ENCODE measurements around the gene TBC1D8.

Gene TBC1D8

DNA sequence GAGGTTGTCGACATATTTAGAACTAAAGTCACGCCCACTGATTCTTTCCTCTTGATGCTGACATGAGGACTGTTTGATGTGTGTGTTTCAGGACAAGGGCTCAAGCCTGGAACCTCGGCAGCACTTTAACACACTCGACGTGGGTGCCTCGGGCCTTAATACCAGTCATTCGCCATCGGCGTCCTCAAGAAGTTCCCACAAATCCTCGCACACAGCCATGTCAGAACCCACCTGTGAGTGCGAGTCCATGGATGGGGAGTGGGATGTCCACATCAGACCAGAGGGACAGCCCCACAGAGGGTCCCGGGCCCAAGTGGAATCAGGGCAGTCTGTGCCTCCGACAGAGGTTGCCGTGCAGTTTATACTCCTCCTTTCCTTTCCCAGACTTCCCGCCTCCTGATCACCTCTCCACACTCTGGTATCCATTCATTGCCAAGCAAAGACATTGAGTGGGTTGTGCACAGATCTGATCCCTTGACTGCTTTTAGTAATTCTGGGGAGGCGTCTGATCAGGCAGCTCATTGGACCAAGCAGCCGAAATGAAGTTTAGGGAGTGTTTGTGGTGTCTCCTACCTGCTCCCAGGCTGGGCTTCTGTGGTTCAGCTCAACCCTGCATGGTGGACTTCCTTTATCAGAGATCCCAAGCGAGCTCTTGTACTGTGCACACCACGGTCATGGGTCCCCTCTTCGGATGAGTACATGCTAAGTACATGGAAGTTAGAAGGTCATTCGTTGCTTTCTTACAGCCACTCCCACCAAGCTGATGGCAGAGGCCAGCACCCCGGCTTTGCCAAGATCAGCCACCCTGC lies 176.3 kb downstream of the TBC1D8 start:
- Histone ChIP-seq H3K4me3 (ENCODE audit: low read length in 2 of 2) (no peak overlapping the region), H3K9ac (ENCODE audit: low read depth in 1 of 2, low read length in 2 of 2) (no peak overlapping the region), H3K27ac (ENCODE audit: low read depth in 2 of 2, low read length in 2 of 2) (no peak overlapping the region), H3K4me1 (ENCODE audit: control insufficient read depth in 2 of 2, insufficient read depth in 2 of 2, low read length in 2 of 2) (peaks cover 0 to 2% of the 10 kb centered on the region in 2 donors), H3K9me3 (ENCODE audit: control insufficient read depth in 2 of 2, low read length in 2 of 2) (no peaks in the 10 kb centered on the region), H3K36me3 (ENCODE audit: control insufficient read depth in 2 of 2, insufficient read depth in 2 of 2, low read length in 2 of 2) (peaks cover 21 to 33% of the 10 kb centered on the region in 2 donors), H3K27me3 (ENCODE audit: control insufficient read depth in 2 of 2, insufficient read depth in 2 of 2, low read length in 2 of 2) (no peaks in the 10 kb centered on the region)

DNA sequence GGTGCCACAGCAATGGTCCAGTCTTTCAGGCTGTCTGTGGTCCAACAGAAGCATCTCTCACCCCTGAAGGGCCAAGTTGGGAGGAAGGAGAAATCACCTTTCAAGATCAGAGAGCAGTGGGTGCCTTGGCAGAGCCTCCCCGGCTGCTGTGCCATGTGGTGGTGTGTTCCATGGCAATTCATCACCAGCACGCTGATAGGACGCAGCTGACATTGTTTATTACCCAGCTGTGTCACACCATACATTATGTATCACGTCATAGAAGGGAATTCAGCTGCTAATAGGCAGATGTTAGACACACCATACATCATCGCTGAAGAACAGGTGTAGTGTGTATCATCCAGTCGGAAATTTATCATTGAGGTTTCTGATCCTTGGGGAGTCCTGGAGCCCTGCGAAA lies 178.7 kb downstream of the TBC1D8 start:
- Histone ChIP-seq H3K36me3 (ENCODE audit: control insufficient read depth in 2 of 2, insufficient read depth in 2 of 2, low read length in 2 of 2) (peaks cover 25 to 27% of the 10 kb centered on the region in 2 donors), H3K9ac (ENCODE audit: low read depth in 1 of 2, low read length in 2 of 2) (no peak overlapping the region), H3K4me3 (ENCODE audit: low read length in 2 of 2) (no peak overlapping the region), H3K27ac (ENCODE audit: low read depth in 2 of 2, low read length in 2 of 2) (no peak overlapping the region), H3K27me3 (ENCODE audit: control insufficient read depth in 2 of 2, insufficient read depth in 2 of 2, low read length in 2 of 2) (no peaks in the 10 kb centered on the region), H3K4me1 (ENCODE audit: control insufficient read depth in 2 of 2, insufficient read depth in 2 of 2, low read length in 2 of 2) (peaks cover 0 to 2% of the 10 kb centered on the region in 2 donors), H3K9me3 (ENCODE audit: control insufficient read depth in 2 of 2, low read length in 2 of 2) (no peaks in the 10 kb centered on the region)

DNA sequence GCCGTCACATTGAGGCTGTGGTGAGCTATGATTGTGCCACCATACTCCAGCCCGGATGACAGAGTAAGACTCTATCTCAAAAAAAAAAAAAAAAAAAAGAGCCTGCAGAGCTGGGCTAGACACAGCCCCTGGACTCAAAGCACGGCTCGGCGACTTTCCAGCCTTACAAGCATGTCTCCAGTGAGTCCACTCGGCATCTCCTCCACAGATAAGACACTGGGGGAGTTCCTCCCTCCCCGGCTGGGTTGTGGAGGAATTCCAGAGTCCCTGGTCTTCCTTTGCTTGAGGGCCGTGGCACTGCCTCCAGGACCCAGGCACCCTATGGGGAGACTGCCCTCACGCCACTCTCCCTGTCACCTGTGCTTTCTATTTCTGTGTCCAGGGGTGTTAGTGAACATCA lies 180.0 kb downstream of the TBC1D8 start:
- Histone ChIP-seq H3K4me3 (ENCODE audit: low read length in 2 of 2) (no peak overlapping the region), H3K27ac (ENCODE audit: low read depth in 2 of 2, low read length in 2 of 2) (no peak overlapping the region), H3K9me3 (ENCODE audit: control insufficient read depth in 2 of 2, low read length in 2 of 2) (no peaks in the 10 kb centered on the region), H3K36me3 (ENCODE audit: control insufficient read depth in 2 of 2, insufficient read depth in 2 of 2, low read length in 2 of 2) (peaks cover 22 to 24% of the 10 kb centered on the region in 2 donors), H3K27me3 (ENCODE audit: control insufficient read depth in 2 of 2, insufficient read depth in 2 of 2, low read length in 2 of 2) (no peaks in the 10 kb centered on the region), H3K4me1 (ENCODE audit: control insufficient read depth in 2 of 2, insufficient read depth in 2 of 2, low read length in 2 of 2) (no peaks in the 10 kb centered on the region), H3K9ac (ENCODE audit: low read depth in 1 of 2, low read length in 2 of 2) (no peak overlapping the region)

DNA sequence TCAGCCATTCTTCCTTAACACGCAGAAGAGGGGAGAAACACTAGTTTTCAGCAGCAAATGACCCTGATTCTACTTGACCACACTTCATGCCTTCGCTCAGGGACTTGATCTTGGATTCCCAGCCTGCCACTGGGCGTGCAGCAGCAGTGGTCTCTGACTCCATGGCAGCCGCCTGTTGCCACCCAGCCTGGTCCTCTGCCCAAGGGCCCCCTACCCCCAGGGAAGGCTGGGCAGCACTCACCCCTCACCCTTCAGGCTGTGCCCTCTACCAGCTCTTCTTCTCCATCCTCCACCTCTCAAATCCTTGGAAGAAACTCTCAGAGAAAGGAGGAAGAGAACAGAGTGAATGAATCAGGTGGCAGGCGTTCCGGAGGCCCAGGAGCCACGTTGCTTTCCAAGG lies 181.2 kb downstream of the TBC1D8 start:
- Histone ChIP-seq H3K4me1 (ENCODE audit: control insufficient read depth in 2 of 2, insufficient read depth in 2 of 2, low read length in 2 of 2) (no peaks in the 10 kb centered on the region), H3K9me3 (ENCODE audit: control insufficient read depth in 2 of 2, low read length in 2 of 2) (no peaks in the 10 kb centered on the region), H3K9ac (ENCODE audit: low read depth in 1 of 2, low read length in 2 of 2) (no peak overlapping the region), H3K27ac (ENCODE audit: low read depth in 2 of 2, low read length in 2 of 2) (no peak overlapping the region), H3K36me3 (ENCODE audit: control insufficient read depth in 2 of 2, insufficient read depth in 2 of 2, low read length in 2 of 2) (peaks cover 15% of the 10 kb centered on the region in 2 donors), H3K27me3 (ENCODE audit: control insufficient read depth in 2 of 2, insufficient read depth in 2 of 2, low read length in 2 of 2) (no peaks in the 10 kb centered on the region), H3K4me3 (ENCODE audit: low read length in 2 of 2) (no peak overlapping the region)

DNA sequence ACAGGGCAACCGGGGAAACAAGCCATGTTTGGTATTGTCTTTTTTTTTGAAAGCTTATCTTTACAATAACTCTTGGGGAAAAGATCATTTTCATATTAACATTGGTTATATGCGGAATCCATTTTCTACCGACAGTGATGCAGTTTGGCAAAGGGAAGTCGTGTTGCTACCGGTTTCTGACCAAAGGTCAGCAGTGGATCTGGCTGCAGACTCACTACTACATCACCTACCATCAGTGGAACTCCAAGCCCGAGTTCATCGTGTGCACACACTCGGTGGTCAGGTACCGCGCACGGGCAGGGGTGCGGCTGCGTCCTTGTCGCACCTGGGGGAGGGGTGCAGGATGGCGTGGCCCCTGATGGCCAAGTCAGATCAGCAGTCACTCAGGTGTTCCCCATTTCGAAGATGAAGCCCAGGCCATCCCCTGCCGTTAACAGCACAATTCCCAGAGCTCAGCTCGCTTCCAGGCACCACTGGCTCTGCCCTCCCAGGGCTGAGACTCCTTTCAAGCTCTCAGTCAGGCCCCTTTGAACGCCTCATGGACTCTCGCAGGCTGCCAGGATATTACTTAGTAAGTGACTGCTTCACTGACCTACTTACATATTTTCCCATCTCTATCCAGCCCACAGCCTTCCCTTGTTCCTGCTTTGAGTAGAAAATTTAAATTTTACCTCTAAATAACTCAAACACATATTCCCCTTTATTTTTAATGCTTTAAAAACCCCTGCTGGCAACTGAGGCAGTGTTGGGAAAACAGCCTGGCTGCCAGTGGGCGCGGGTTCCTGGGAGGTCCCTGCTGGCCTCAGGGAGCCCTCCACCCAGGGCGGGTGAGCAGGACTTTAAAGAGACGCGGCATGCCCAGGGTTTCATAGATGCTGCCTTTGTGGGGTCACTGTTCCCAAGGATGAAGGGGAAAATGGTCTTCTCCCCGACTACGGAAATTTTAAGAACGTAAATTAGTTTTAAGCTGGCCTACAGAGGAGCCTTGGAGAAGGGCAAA lies 182.7 kb downstream of the TBC1D8 start:
- H3K9me3 ChIP-seq (ENCODE audit: control insufficient read depth in 2 of 2, low read length in 2 of 2): no peaks in the 10 kb centered on the region
- no peak overlapping the region for H3K27ac ChIP-seq (ENCODE audit: low read depth in 2 of 2, low read length in 2 of 2)
- no peaks in the 10 kb centered on the region for H3K4me1 ChIP-seq (ENCODE audit: control insufficient read depth in 2 of 2, insufficient read depth in 2 of 2, low read length in 2 of 2)
- H3K36me3 ChIP-seq (ENCODE audit: control insufficient read depth in 2 of 2, insufficient read depth in 2 of 2, low read length in 2 of 2): peaks cover 9 to 10% of the 10 kb centered on the region in 2 donors
- H3K27me3 ChIP-seq (ENCODE audit: control insufficient read depth in 2 of 2, insufficient read depth in 2 of 2, low read length in 2 of 2): no peaks in the 10 kb centered on the region
- no peak overlapping the region for H3K4me3 ChIP-seq (ENCODE audit: low read length in 2 of 2)
- no peak overlapping the region for H3K9ac ChIP-seq (ENCODE audit: low read depth in 1 of 2, low read length in 2 of 2)

DNA sequence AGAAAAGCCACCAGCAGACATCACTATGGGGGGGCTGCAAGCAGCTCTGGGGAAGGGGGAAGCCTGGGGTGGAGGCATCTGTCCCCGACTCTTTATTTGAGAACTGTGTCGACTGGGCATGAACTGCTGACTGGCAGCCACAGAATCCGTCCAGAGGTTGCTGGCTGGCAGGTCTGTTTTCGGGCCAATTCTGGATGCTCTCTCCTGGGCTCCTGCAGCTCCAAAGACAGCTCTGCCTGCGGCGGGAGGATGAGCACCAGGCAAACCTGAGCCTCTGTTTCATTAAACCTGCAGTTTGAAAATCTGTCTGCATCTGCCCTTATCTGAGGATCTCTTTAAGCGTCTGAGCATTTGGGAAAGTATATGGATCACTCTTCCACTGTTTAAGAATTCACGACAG lies 183.5 kb downstream of the TBC1D8 start:
- Histone ChIP-seq H3K4me1 (ENCODE audit: control insufficient read depth in 2 of 2, insufficient read depth in 2 of 2, low read length in 2 of 2) (no peaks in the 10 kb centered on the region), H3K36me3 (ENCODE audit: control insufficient read depth in 2 of 2, insufficient read depth in 2 of 2, low read length in 2 of 2) (peaks cover 9 to 10% of the 10 kb centered on the region in 2 donors)

DNA sequence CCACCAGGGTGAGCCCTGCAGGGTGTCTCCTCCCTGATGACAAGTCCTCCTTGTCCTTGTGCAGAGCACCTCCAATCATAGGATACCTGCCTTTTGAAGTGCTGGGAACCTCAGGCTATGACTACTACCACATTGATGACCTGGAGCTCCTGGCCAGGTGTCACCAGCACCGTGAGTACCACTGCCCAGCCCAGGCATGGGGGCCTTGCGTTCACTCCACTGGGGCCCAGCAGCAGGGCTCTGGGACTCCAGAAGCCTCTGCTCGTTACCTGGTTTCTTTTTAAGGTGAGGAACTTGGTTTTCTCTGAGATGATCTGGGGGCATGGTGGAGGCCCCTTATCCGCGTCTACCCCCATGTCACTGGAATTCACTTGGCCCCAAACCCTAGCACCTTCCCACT lies 185.6 kb downstream of the TBC1D8 start:
- H3K27ac ChIP-seq (ENCODE audit: low read depth in 2 of 2, low read length in 2 of 2): no peak overlapping the region
- no peak overlapping the region for H3K9ac ChIP-seq (ENCODE audit: low read depth in 1 of 2, low read length in 2 of 2)
- peaks cover 5 to 9% of the 10 kb centered on the region in 2 donors for H3K36me3 ChIP-seq (ENCODE audit: control insufficient read depth in 2 of 2, insufficient read depth in 2 of 2, low read length in 2 of 2)
- no peak overlapping the region for H3K4me3 ChIP-seq (ENCODE audit: low read length in 2 of 2)
- no peaks in the 10 kb centered on the region for H3K9me3 ChIP-seq (ENCODE audit: control insufficient read depth in 2 of 2, low read length in 2 of 2)
- no peaks in the 10 kb centered on the region for H3K27me3 ChIP-seq (ENCODE audit: control insufficient read depth in 2 of 2, insufficient read depth in 2 of 2, low read length in 2 of 2)
- no peaks in the 10 kb centered on the region for H3K4me1 ChIP-seq (ENCODE audit: control insufficient read depth in 2 of 2, insufficient read depth in 2 of 2, low read length in 2 of 2)

More for the DNA sequence above, 183.5 kb downstream of the TBC1D8 start:
- no peak overlapping the region for H3K4me3 ChIP-seq (ENCODE audit: low read length in 2 of 2)
- no peak overlapping the region for H3K9ac ChIP-seq (ENCODE audit: low read depth in 1 of 2, low read length in 2 of 2)
- no peak overlapping the region for H3K27ac ChIP-seq (ENCODE audit: low read depth in 2 of 2, low read length in 2 of 2)
- no peaks in the 10 kb centered on the region for H3K9me3 ChIP-seq (ENCODE audit: control insufficient read depth in 2 of 2, low read length in 2 of 2)
- no peaks in the 10 kb centered on the region for H3K27me3 ChIP-seq (ENCODE audit: control insufficient read depth in 2 of 2, insufficient read depth in 2 of 2, low read length in 2 of 2)

DNA sequence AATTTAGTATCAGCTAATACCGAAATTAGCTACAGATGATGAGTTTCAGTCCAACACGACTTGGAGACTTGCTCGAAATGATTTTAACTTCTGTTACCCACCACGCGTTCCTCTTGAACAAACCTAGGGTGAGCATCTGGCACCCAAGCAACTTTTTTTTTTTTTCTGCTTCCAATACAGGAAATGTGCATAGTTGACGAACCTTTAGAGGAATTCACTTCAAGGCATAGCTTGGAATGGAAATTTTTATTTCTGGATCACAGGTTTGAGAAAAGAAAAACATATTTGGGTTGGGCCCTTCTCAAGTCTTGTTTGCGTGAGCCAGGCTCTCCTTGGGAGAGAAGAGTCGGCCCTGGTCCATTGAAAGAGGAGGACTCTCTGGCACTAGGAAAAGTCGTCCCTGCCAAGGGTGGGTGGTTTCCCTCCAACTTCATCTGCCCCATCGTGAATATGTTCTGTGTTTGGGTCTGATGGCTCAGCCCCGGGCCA lies 186.5 kb downstream of the TBC1D8 start:
- Histone ChIP-seq H3K9ac (ENCODE audit: low read depth in 1 of 2, low read length in 2 of 2) (no peak overlapping the region), H3K4me3 (ENCODE audit: low read length in 2 of 2) (no peak overlapping the region), H3K27me3 (ENCODE audit: control insufficient read depth in 2 of 2, insufficient read depth in 2 of 2, low read length in 2 of 2) (no peaks in the 10 kb centered on the region), H3K9me3 (ENCODE audit: control insufficient read depth in 2 of 2, low read length in 2 of 2) (no peaks in the 10 kb centered on the region), H3K4me1 (ENCODE audit: control insufficient read depth in 2 of 2, insufficient read depth in 2 of 2, low read length in 2 of 2) (no peaks in the 10 kb centered on the region), H3K27ac (ENCODE audit: low read depth in 2 of 2, low read length in 2 of 2) (no peak overlapping the region), H3K36me3 (ENCODE audit: control insufficient read depth in 2 of 2, insufficient read depth in 2 of 2, low read length in 2 of 2) (peaks cover 2 to 5% of the 10 kb centered on the region in 2 donors)

DNA sequence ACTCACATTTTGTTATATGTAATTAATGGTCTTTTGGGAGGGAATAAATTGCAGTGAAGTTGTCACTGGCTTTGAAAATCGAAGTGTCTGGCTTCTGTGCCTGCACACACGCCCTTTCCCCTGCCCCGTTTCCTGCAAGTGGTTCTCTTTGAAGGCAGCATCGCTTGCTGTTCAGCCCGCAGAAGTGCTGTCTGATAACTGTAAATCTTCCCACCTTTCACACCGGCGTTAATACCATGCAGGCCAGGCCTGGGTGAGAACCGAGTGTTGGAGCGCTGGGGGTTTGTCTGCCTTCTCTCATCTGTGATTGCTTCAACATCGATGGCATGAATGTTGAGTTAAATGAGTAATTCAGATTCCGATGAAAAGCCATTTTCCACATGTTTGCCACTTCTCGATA lies 187.0 kb downstream of the TBC1D8 start:
- no peak overlapping the region for H3K4me3 ChIP-seq (ENCODE audit: low read length in 2 of 2)
- peaks cover 0 to 5% of the 10 kb centered on the region in 2 donors for H3K36me3 ChIP-seq (ENCODE audit: control insufficient read depth in 2 of 2, insufficient read depth in 2 of 2, low read length in 2 of 2)
- no peaks in the 10 kb centered on the region for H3K27me3 ChIP-seq (ENCODE audit: control insufficient read depth in 2 of 2, insufficient read depth in 2 of 2, low read length in 2 of 2)
- no peaks in the 10 kb centered on the region for H3K4me1 ChIP-seq (ENCODE audit: control insufficient read depth in 2 of 2, insufficient read depth in 2 of 2, low read length in 2 of 2)
- no peak overlapping the region for H3K27ac ChIP-seq (ENCODE audit: low read depth in 2 of 2, low read length in 2 of 2)
- no peaks in the 10 kb centered on the region for H3K9me3 ChIP-seq (ENCODE audit: control insufficient read depth in 2 of 2, low read length in 2 of 2)
- no peak overlapping the region for H3K9ac ChIP-seq (ENCODE audit: low read depth in 1 of 2, low read length in 2 of 2)

DNA sequence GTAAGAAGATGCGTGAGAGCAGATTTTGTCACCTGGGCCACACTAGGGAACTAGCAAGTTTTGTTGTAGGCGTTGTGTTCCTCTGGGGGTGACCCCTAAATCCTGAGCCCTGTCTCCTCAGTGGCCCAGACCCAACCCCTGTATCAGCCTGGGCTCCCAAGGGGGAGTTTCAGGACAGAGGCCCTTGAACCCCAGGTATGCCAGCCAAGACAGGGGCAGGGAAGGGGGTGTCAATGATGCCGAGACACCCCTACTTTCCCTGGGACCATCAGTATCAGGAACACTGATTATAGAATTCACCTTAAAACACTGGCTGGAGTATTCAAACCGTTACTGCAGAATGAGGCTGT lies 188.2 kb downstream of the TBC1D8 start:
- Histone ChIP-seq H3K36me3 (ENCODE audit: control insufficient read depth in 2 of 2, insufficient read depth in 2 of 2, low read length in 2 of 2) (peaks cover 0 to 1% of the 10 kb centered on the region in 2 donors), H3K9me3 (ENCODE audit: control insufficient read depth in 2 of 2, low read length in 2 of 2) (no peaks in the 10 kb centered on the region), H3K27ac (ENCODE audit: low read depth in 2 of 2, low read length in 2 of 2) (no peak overlapping the region), H3K27me3 (ENCODE audit: control insufficient read depth in 2 of 2, insufficient read depth in 2 of 2, low read length in 2 of 2) (no peaks in the 10 kb centered on the region), H3K4me3 (ENCODE audit: low read length in 2 of 2) (no peak overlapping the region), H3K4me1 (ENCODE audit: control insufficient read depth in 2 of 2, insufficient read depth in 2 of 2, low read length in 2 of 2) (no peaks in the 10 kb centered on the region), H3K9ac (ENCODE audit: low read depth in 1 of 2, low read length in 2 of 2) (no peak overlapping the region)
